HG03066 (cell line): Measurements from ENCODE around the gene TRIM43B.
"Not testable (repeated sequence)": the region's sequence is repeated elsewhere in the genome, so short reads cannot be mapped to it uniquely, and the experiment has no call there.

Experiments used
- ATAC-seq: cut with Tn5 transposase; IDR thresholded peaks from one replicate; pipeline ENCODE4 v1.9.1; 2021; ENCODE audit warnings: low read depth; ENCODE audit not compliant: unreplicated experiment

The TRIM43B gene

GRCh38 chr2:95434507-95435076, 50.0 kb downstream of the TRIM43B start:
- not testable (repeated sequence) for ATAC-seq

- not testable (repeated sequence) for ATAC-seq
Measured at GRCh38 chr2:95433973-95434372, 50.6 kb downstream of the TRIM43B start.

DNA sequence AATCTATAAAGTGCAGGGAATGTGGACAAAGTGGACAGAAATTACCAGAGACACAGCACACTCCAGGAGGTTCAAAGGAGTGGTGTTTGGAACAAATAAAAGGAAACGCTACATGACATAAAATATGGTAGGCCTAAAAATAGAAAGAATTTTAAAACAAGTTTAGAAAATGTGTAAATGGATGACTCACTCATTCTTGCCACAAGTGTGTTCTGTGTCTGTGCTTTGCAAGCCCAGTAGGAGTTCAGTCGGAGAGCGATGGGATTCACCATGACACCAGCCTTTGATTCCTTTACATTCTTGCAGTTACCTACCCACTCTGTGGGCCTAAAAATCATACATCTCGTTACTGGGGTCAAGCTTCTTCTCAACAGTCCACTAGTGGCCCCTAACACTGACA, 51.2 kb downstream of the TRIM43B start:
- not testable (repeated sequence) for ATAC-seq

GRCh38 chr2:95429748-95430467, 54.6 kb downstream of the TRIM43B start:
- not testable (repeated sequence) for ATAC-seq

- ATAC-seq: not testable (repeated sequence)
Measured at GRCh38 chr2:95427196-95427867, 57.2 kb downstream of the TRIM43B start.
